Testis (tissue), 2 donors: ENCODE results near the gene NUDT6.

Experiments used
- CTCF ChIP-seq, 3 experiments: fragments of 450-650 bp in 2 of 3; fragments of 200-600 bp in 1 of 3; sonication (generic) in 1 of 3; IDR thresholded peaks; one replicate each; pipeline ENCODE4 v1.5.1; 2016 to 2019; ENCODE audit warnings: antibody characterized with exemption in 3 of 3, mild to moderate bottlenecking in 2 of 3, moderate library complexity in 1 of 3
- POLR2A ChIP-seq: fragments of 450-650 bp; IDR thresholded peaks from one replicate; pipeline ENCODE4 v1.6.1; 2017; ENCODE audit warnings: antibody characterized with exemption, mild to moderate bottlenecking, moderate library complexity

GRCh38 chr4:122894827-122895226 is 27.6 kb downstream of the NUDT6 start:
- TF ChIP-seq CTCF (IDR thresholded peaks at IDR 0.05) (no peak), POLR2A (no peak)
